GM23338 (cell line): ENCODE data around the gene GNB1L. TPM values are rescaled to one million over a fixed set of nuclear protein-coding genes. Genes with fewer than 3 reads are reported as not detected.

Experiments used
- ATAC-seq: fragments of 200-7000 bp; cut with Tn5 transposase; 3 replicates; pipeline ENCODE4 v1.9.1; 2020
- DNase-seq: peaks from one replicate; pipeline ENCODE4 v3.0.0-alpha.2; 2015; ENCODE audit warnings: low spot score
- H2AFZ ChIP-seq: fragments of 200-600 bp; sonication (generic); 2 replicates; pipeline ENCODE4 v1.8.0; 2016; ENCODE audit warnings: antibody characterized with exemption, mild to moderate bottlenecking, moderate library complexity
- H3F3A ChIP-seq: fragments of 200-600 bp; sonication (generic); replicated peaks from 2 replicates; pipeline ENCODE4 v1.8.0; 2017; ENCODE audit warnings: antibody characterized with exemption, mixed run types, low read depth
- H3K27ac ChIP-seq: fragments of 200-600 bp; sonication (generic); 2 replicates; pipeline ENCODE4 v1.6.1; 2016; ENCODE audit warnings: low read depth
- H3K27me3 ChIP-seq: fragments of 200-600 bp; sonication (generic); 2 replicates; pipeline ENCODE4 v1.8.0; 2016; ENCODE audit warnings: mild to moderate bottlenecking, mixed run types, moderate library complexity; ENCODE audit not compliant: insufficient read depth
- H3K36me3 ChIP-seq: fragments of 200-600 bp; sonication (generic); 2 replicates; pipeline ENCODE4 v1.8.0; 2016; ENCODE audit warnings: mild to moderate bottlenecking; ENCODE audit not compliant: insufficient read depth
- H3K4me1 ChIP-seq: fragments of 200-600 bp; sonication (generic); 2 replicates; pipeline ENCODE4 v1.8.0; 2016; ENCODE audit warnings: mild to moderate bottlenecking, moderate library complexity; ENCODE audit not compliant: insufficient read depth
- H3K4me2 ChIP-seq: fragments of 200-600 bp; sonication (generic); 2 replicates; pipeline ENCODE4 v1.7.1; 2017; ENCODE audit warnings: mixed run types
- H3K4me3 ChIP-seq: fragments of 200-600 bp; sonication (generic); 2 replicates; pipeline ENCODE4 v1.6.1; 2016; ENCODE audit warnings: mixed run types
- H3K79me2 ChIP-seq: fragments of 200-600 bp; sonication (generic); replicated peaks from 2 replicates; pipeline ENCODE4 v1.8.0; 2017; ENCODE audit warnings: mild to moderate bottlenecking; ENCODE audit not compliant: insufficient read depth
- H3K9me2 ChIP-seq: fragments of 200-600 bp; sonication (generic); 2 replicates; pipeline ENCODE4 v1.8.0; 2017; ENCODE audit not compliant: insufficient read depth
- H4K20me1 ChIP-seq: fragments of 200-600 bp; sonication (generic); replicated peaks from 2 replicates; pipeline ENCODE4 v1.8.0; 2017; ENCODE audit warnings: mild to moderate bottlenecking; ENCODE audit not compliant: insufficient read depth
- H3K27ac Mint-ChIP-seq: 2 replicates; pipeline ENCODE4 v1.8.0; 2020; ENCODE audit warnings: inconsistent platforms, mild to moderate bottlenecking, moderate library complexity, mixed read lengths
- H3K27me3 Mint-ChIP-seq: 3 replicates; pipeline ENCODE4 v1.8.0; 2022; ENCODE audit warnings: low read depth, mild to moderate bottlenecking, moderate library complexity, mixed read lengths, inconsistent platforms; ENCODE audit not compliant: insufficient read depth, poor library complexity
- H3K36me3 Mint-ChIP-seq: 3 replicates; pipeline ENCODE4 v1.8.0; 2021; ENCODE audit warnings: low read depth, mild to moderate bottlenecking, inconsistent platforms, moderate library complexity, mixed read lengths
- H3K4me1 Mint-ChIP-seq: 3 replicates; pipeline ENCODE4 v1.8.0; 2020; ENCODE audit warnings: mild to moderate bottlenecking, inconsistent platforms, mixed read lengths
- H3K4me3 Mint-ChIP-seq: 3 replicates; pipeline ENCODE4 v1.8.0; 2021; ENCODE audit warnings: moderate library complexity, mild to moderate bottlenecking, inconsistent platforms, mixed read lengths
- H3K9me3 Mint-ChIP-seq: 3 replicates; pipeline ENCODE4 v1.8.0; 2020; ENCODE audit warnings: moderate library complexity, mild to moderate bottlenecking, inconsistent platforms, mixed read lengths
- CREB1 ChIP-seq: fragments of 250-450 bp; sonication (Bioruptor Pico); IDR thresholded peaks from 2 replicates; pipeline ENCODE4 v1.5.0; 2020; ENCODE audit warnings: low read depth, mild to moderate bottlenecking, moderate library complexity
- CTCF ChIP-seq, 2 experiments: fragments of 200-600 bp in 1 of 2; sonication (generic) in 1 of 2; conservative IDR thresholded peaks; 2 replicates each; pipeline versions ENCODE4 v1.5.1 to v1.6.1; 2016 to 2017; ENCODE audit warnings: antibody characterized with exemption in 2 of 2, low read depth in 2 of 2, mild to moderate bottlenecking in 2 of 2, moderate library complexity in 1 of 2
- EZH2 ChIP-seq: fragments of 200-600 bp; sonication (generic); IDR thresholded peaks from one replicate; pipeline ENCODE4 v1.8.0; 2017; ENCODE audit warnings: antibody characterized with exemption, mild to moderate bottlenecking, low read depth; ENCODE audit not compliant: unreplicated experiment
- EZH2phosphoT487 ChIP-seq: fragments of 200-600 bp; sonication (generic); IDR thresholded peaks from one replicate; pipeline ENCODE4 v1.8.1; 2018; ENCODE audit warnings: antibody characterized with exemption; ENCODE audit not compliant: unreplicated experiment
- JUNB ChIP-seq: IDR thresholded peaks from one replicate; pipeline ENCODE4 v1.6.1; 2016; ENCODE audit warnings: antibody characterized with exemption; ENCODE audit not compliant: unreplicated experiment
- NANOG ChIP-seq: IDR thresholded peaks from 2 replicates; pipeline ENCODE4 v1.6.1; 2016; ENCODE audit warnings: antibody characterized with exemption, borderline replicate concordance
- POLR2AphosphoS5 ChIP-seq: IDR thresholded peaks from 2 replicates; pipeline ENCODE4 v1.6.1; 2016; ENCODE audit warnings: antibody characterized with exemption, low read depth
- REST ChIP-seq: IDR thresholded peaks from one replicate; pipeline ENCODE4 v1.6.1; 2018; ENCODE audit warnings: antibody characterized with exemption; ENCODE audit not compliant: unreplicated experiment
- STAT1 ChIP-seq: IDR thresholded peaks from one replicate; pipeline ENCODE4 v1.6.1; 2016; ENCODE audit warnings: antibody characterized with exemption; ENCODE audit not compliant: unreplicated experiment
- ZNF114 ChIP-seq: fragments of 250-450 bp; sonication (Bioruptor Pico); IDR thresholded peaks from 2 replicates; pipeline ENCODE4 v1.5.0; 2020; ENCODE audit warnings: mild to moderate bottlenecking, moderate library complexity
- ZNF331 ChIP-seq: fragments of 250-450 bp; sonication (Bioruptor Pico); IDR thresholded peaks from 2 replicates; pipeline ENCODE4 v1.5.0; 2020; ENCODE audit warnings: low read depth, mild to moderate bottlenecking, moderate library complexity
- ZNF462 ChIP-seq: fragments of 250-450 bp; sonication (Bioruptor Pico); IDR thresholded peaks from 2 replicates; pipeline ENCODE4 v1.5.0; 2020; ENCODE audit warnings: mild to moderate bottlenecking, moderate library complexity
- polyA plus RNA-seq: library from polyadenylated mRNA; unstranded; fragments of >200 nt; fragmentation: Nextera tagmentation; extraction: Ambion mirVana; gene quantifications from 2 replicates; pipeline ENCODE4 v1.2.1, GENCODE V29; 2016
- total RNA-seq: library from RNA; depleted of rRNA; stranded (reverse); fragments of >200 nt; shearing (Covaris generic); gene quantifications from 2 replicates; pipeline ENCODE4 v1.2.3, GENCODE V29; 2014
- TF ChIP-seq, protein P1 (sequence below): IDR thresholded peaks from 2 replicates; pipeline ENCODE4 v1.6.1; 2016; ENCODE audit warnings: antibody characterized with exemption

GNB1L gene
- total and polyA plus RNA-seq, 2 experiments from 2014 or later = 15.2 to 27.8 TPM

DNA sequence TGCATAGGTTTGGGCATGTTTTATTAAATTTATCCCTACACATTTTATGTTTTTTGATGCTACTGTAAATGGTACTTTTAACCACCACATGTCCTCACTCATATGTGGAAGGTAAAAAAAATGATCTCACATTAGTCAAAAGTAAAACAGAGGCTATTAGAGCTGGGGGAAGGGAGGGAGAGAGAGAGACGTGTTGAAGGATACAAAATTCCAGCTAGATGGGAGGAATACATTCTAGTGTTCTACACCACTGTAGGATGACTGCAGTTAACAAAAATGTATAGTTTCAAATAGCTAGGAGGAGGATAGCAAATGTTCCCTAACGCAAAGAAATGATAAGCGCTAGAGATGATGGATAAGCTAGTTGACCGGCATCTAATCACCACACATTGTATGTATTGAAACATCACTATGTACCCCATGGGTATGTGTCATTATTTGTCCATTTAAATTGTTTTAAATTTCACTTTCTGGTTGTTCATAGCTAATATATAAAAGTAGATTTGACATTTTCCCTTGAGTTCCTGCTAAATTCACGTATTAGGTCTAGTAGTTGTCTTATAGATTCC lies 9.9 kb upstream of the GNB1L start:
- DNase-seq = no peak
- Mint-ChIP-seq H3K4me1 (peaks cover 12% of the 10 kb centered on the region), H3K9me3 (no peaks in the 10 kb centered on the region), H3K4me3 (no peak overlapping the region), H3K36me3 (no peaks in the 10 kb centered on the region; the same call in 2 of the 3 replicates), H3K27me3 (peaks cover 11% of the 10 kb centered on the region), H3K27ac (no peak overlapping the region)
- Histone ChIP-seq H3K4me2 (no peak overlapping the region), H3K4me1 (no peaks in the 10 kb centered on the region), H4K20me1 (no peaks in the 10 kb centered on the region), H3K27ac (no peak overlapping the region), H3K4me3 (no peak overlapping the region), H3K9me2 (no peaks in the 10 kb centered on the region), H3K79me2 (no peaks in the 10 kb centered on the region), H3F3A (no peaks in the 10 kb centered on the region), H3K27me3 (no peaks in the 10 kb centered on the region), H2AFZ (no peak overlapping the region), H3K36me3 (no peaks in the 10 kb centered on the region)
- TF ChIP-seq CTCF (conservative IDR thresholded peaks at IDR 0.05; ENCODE audit: low read depth in 2 of 2) (no peak), ZNF114 (CRISPR knock-in tag) (no peak), NANOG (no peak), POLR2AphosphoS5 (no peak), JUNB (no peak), EZH2 (no peak), ZNF462 (CRISPR knock-in tag) (no peak), ZNF331 (CRISPR knock-in tag) (no peak), EZH2phosphoT487 (no peak), STAT1 (no peak), CREB1 (no peak), REST (no peak)
- TF ChIP-seq, protein P1, sequence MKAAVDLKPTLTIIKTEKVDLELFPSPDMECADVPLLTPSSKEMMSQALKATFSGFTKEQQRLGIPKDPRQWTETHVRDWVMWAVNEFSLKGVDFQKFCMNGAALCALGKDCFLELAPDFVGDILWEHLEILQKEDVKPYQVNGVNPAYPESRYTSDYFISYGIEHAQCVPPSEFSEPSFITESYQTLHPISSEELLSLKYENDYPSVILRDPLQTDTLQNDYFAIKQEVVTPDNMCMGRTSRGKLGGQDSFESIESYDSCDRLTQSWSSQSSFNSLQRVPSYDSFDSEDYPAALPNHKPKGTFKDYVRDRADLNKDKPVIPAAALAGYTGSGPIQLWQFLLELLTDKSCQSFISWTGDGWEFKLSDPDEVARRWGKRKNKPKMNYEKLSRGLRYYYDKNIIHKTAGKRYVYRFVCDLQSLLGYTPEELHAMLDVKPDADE = no peak
- no peak for ATAC-seq
